Erythroblast (primary cell): ENCODE data around the gene CACNB4.

ENCODE experiments used
- GATA1 ChIP-seq: IDR thresholded peaks from 2 replicates; pipeline ENCODE4 v1.6.1; 2011; ENCODE audit warnings: low read depth, mild to moderate bottlenecking, control low read depth, low read length, moderate library complexity
- POLR2A ChIP-seq: IDR thresholded peaks from 2 replicates; pipeline ENCODE4 v1.6.1; 2011; ENCODE audit warnings: mild to moderate bottlenecking, low read length

- TF ChIP-seq POLR2A (no peak), GATA1 (no peak)
These were observed 30.6 kb downstream of the CACNB4 start for GRCh38 chr2:152068226-152068625.
